Measurements from ENCODE around the gene PTPRU.

GRCh38 chr1:29321176-29321575, 84.9 kb downstream of the PTPRU start:
- no peak for TF ChIP-seq CTCF (IDR thresholded peaks at IDR 0.05; ENCODE audit: low read depth, low read length, missing input control)
- TF ChIP-seq YY1 (IDR thresholded peaks at IDR 0.05) = no peak
